A549 (cell line): Measurements from ENCODE around the gene SPA17.

Source experiments
- HDAC2 ChIP-seq: fragments of 200-600 bp; sonication (generic); IDR thresholded peaks from 2 replicates; pipeline ENCODE4 v1.6.1; 2016
- KDM1A ChIP-seq: fragments of 200-600 bp; sonication (generic); IDR thresholded peaks from 2 replicates; pipeline ENCODE4 v1.6.1; 2016; ENCODE audit warnings: low read depth, mild to moderate bottlenecking
- MYC ChIP-seq: IDR thresholded peaks from 2 replicates; pipeline ENCODE4 v1.6.1; 2012; ENCODE audit warnings: mild to moderate bottlenecking, inconsistent platforms, low read length, improper control_type of control experiment, borderline replicate concordance
- TF ChIP-seq, protein P1 (sequence below): fragments of >200 bp; sonication (Bioruptor Twin); formaldehyde crosslinking; IDR thresholded peaks from 3 replicates; pipeline ENCODE4 v1.5.1; 2016

DNA sequence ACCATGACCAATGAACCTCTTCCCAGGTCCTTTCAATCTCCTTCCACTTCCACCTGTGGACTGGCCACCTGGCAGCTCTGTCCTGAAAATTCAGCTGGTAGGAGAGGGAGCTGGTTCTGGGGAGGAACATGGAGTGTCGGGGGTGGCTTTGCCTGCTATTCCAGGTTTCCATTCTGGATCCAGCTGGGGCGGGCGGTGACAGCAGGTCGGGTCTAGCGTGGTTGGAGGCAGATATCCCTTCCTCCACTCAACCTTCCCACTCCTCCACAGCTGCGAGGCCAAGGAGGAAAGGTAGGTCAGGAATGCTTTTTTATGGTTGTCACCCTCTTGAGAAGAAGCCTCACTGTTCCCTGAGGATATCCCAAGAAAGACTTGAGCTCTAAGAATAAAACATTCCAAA, 69.3 kb downstream of the SPA17 start:
- TF ChIP-seq KDM1A (no peak), HDAC2 (no peak), MYC (no peak)
- TF ChIP-seq, protein P1, sequence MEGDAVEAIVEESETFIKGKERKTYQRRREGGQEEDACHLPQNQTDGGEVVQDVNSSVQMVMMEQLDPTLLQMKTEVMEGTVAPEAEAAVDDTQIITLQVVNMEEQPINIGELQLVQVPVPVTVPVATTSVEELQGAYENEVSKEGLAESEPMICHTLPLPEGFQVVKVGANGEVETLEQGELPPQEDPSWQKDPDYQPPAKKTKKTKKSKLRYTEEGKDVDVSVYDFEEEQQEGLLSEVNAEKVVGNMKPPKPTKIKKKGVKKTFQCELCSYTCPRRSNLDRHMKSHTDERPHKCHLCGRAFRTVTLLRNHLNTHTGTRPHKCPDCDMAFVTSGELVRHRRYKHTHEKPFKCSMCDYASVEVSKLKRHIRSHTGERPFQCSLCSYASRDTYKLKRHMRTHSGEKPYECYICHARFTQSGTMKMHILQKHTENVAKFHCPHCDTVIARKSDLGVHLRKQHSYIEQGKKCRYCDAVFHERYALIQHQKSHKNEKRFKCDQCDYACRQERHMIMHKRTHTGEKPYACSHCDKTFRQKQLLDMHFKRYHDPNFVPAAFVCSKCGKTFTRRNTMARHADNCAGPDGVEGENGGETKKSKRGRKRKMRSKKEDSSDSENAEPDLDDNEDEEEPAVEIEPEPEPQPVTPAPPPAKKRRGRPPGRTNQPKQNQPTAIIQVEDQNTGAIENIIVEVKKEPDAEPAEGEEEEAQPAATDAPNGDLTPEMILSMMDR: no peak
